ENCODE data around the gene BMP4. TPM values are rescaled to one million over a fixed set of nuclear protein-coding genes. Genes with fewer than 3 reads are reported as not detected.

Gene BMP4
- polyA plus RNA-seq, 1 donor (not counting 4 experiments of a cell fraction or from before 2014, with no cell fraction given): 6.5 TPM

DNA sequence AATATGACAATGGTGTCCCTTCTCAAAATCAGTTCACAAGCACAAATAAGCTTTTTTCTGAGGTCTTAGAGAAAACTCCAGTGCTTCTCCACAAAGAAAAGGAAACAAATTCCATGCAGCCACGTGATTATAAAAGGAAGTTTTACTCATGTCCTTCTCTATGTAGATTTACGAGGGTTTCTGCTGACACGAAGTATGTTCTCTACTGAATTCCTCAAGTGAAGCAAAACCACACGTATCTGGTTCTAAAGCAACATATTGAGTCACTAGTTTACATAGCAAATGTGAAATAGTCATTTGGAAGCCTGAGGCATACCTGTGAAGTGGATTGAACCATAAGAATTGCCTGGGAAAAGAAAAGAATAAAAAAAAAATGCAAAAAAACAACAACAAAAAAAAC is 31.9 kb downstream of the BMP4 start:
- peaks cover 12% of the 10 kb centered on the region for H3K4me1 ChIP-seq (ENCODE audit: control insufficient read depth, extremely low read depth, insufficient read depth, low read length)
- DNase-seq (ENCODE audit: low read depth, low spot score) (peak; percentile 56), FAIRE-seq (peak; percentile 86)
- no peaks in the 10 kb centered on the region for H3K36me3 ChIP-seq (ENCODE audit: control insufficient read depth in 2 of 2, extremely low read depth in 1 of 2, insufficient read depth in 2 of 2, low read length in 2 of 2)
- no peak overlapping the region for H2AFZ ChIP-seq (ENCODE audit: control insufficient read depth, low read length)
- H3K9me1 ChIP-seq (ENCODE audit: control insufficient read depth, extremely low read depth, insufficient read depth, low read length): no peaks in the 10 kb centered on the region
- no peaks in the 10 kb centered on the region for H3K27me3 ChIP-seq (ENCODE audit: control insufficient read depth, extremely low read depth, insufficient read depth, low read length)
- TF ChIP-seq, protein P1, sequence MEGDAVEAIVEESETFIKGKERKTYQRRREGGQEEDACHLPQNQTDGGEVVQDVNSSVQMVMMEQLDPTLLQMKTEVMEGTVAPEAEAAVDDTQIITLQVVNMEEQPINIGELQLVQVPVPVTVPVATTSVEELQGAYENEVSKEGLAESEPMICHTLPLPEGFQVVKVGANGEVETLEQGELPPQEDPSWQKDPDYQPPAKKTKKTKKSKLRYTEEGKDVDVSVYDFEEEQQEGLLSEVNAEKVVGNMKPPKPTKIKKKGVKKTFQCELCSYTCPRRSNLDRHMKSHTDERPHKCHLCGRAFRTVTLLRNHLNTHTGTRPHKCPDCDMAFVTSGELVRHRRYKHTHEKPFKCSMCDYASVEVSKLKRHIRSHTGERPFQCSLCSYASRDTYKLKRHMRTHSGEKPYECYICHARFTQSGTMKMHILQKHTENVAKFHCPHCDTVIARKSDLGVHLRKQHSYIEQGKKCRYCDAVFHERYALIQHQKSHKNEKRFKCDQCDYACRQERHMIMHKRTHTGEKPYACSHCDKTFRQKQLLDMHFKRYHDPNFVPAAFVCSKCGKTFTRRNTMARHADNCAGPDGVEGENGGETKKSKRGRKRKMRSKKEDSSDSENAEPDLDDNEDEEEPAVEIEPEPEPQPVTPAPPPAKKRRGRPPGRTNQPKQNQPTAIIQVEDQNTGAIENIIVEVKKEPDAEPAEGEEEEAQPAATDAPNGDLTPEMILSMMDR (optimal IDR thresholded peaks at IDR 0.05 in 1 of 3, IDR thresholded peaks at IDR 0.05 in 1 of 3, conservative IDR thresholded peaks at IDR 0.05 in 1 of 3; ENCODE audit: extremely low read depth in 1 of 3, insufficient read depth in 2 of 3, low read length in 3 of 3): no peak
- TF ChIP-seq EZH2 (IDR thresholded peaks at IDR 0.05; ENCODE audit: low read length): no peak
- H3K27ac ChIP-seq (ENCODE audit: control insufficient read depth, insufficient read depth, low read length): no peak overlapping the region
- no peaks in the 10 kb centered on the region for H3K9me3 ChIP-seq (ENCODE audit: control insufficient read depth, low read depth, low read length)
- H3K4me2 ChIP-seq (ENCODE audit: control insufficient read depth, extremely low read depth, insufficient read depth, low read depth, low read length): peak overlapping the region; percentile 40
- dilution Hi-C loops (cut with MboI; ENCODE audit: extremely low pct_ligation_motif_present, low sequenced_read_pairs): no loop called here
- no peaks in the 10 kb centered on the region for H3K79me2 ChIP-seq (ENCODE audit: control insufficient read depth, insufficient read depth, low read length)
- no peak overlapping the region for H3K9ac ChIP-seq (ENCODE audit: control insufficient read depth, extremely low read depth, insufficient read depth, low read length)
- no peak overlapping the region for H3K4me3 ChIP-seq (ENCODE audit: control insufficient read depth in 2 of 3, extremely low read depth in 1 of 3, insufficient read depth in 2 of 3, low read depth in 1 of 3, low read length in 3 of 3)
- H4K20me1 ChIP-seq (ENCODE audit: control insufficient read depth, extremely low read depth, insufficient read depth, low read length): no peaks in the 10 kb centered on the region

GRCh38 chr14:53921027-53921426 is 35.6 kb downstream of the BMP4 start:
- Histone ChIP-seq H2AFZ (ENCODE audit: control insufficient read depth, low read length) (no peak overlapping the region), H3K4me3 (ENCODE audit: control insufficient read depth in 2 of 3, extremely low read depth in 1 of 3, insufficient read depth in 2 of 3, low read depth in 1 of 3, low read length in 3 of 3) (no peak overlapping the region), H4K20me1 (ENCODE audit: control insufficient read depth, extremely low read depth, insufficient read depth, low read length) (no peaks in the 10 kb centered on the region), H3K9ac (ENCODE audit: control insufficient read depth, extremely low read depth, insufficient read depth, low read length) (no peak overlapping the region), H3K27me3 (ENCODE audit: control insufficient read depth, extremely low read depth, insufficient read depth, low read length) (no peaks in the 10 kb centered on the region), H3K27ac (ENCODE audit: control insufficient read depth, insufficient read depth, low read length) (no peak overlapping the region), H3K9me3 (ENCODE audit: control insufficient read depth, low read depth, low read length) (no peaks in the 10 kb centered on the region), H3K4me1 (ENCODE audit: control insufficient read depth, extremely low read depth, insufficient read depth, low read length) (peaks cover 12% of the 10 kb centered on the region), H3K79me2 (ENCODE audit: control insufficient read depth, insufficient read depth, low read length) (no peaks in the 10 kb centered on the region), H3K4me2 (ENCODE audit: control insufficient read depth, extremely low read depth, insufficient read depth, low read depth, low read length) (no peak overlapping the region), H3K9me1 (ENCODE audit: control insufficient read depth, extremely low read depth, insufficient read depth, low read length) (no peaks in the 10 kb centered on the region), H3K36me3 (ENCODE audit: control insufficient read depth in 2 of 2, extremely low read depth in 1 of 2, insufficient read depth in 2 of 2, low read length in 2 of 2) (no peaks in the 10 kb centered on the region)
- TF ChIP-seq, protein P1 (optimal IDR thresholded peaks at IDR 0.05 in 1 of 3, IDR thresholded peaks at IDR 0.05 in 1 of 3, conservative IDR thresholded peaks at IDR 0.05 in 1 of 3; ENCODE audit: extremely low read depth in 1 of 3, insufficient read depth in 2 of 3, low read length in 3 of 3): no peak
- TF ChIP-seq EZH2 (IDR thresholded peaks at IDR 0.05; ENCODE audit: low read length): no peak
- DNase-seq (ENCODE audit: low read depth, low spot score): no peak
- no peak for FAIRE-seq
- dilution Hi-C loops (cut with MboI; ENCODE audit: extremely low pct_ligation_motif_present, low sequenced_read_pairs): no loop called here
